Measurements from ENCODE around the gene GIT1. TPM values are rescaled to one million over a fixed set of nuclear protein-coding genes. Genes with fewer than 3 reads are reported as not detected.

GIT1 gene
- total RNA-seq, 2 experiments from 2014 or later, result 60.5 to 74.1 TPM

DNA sequence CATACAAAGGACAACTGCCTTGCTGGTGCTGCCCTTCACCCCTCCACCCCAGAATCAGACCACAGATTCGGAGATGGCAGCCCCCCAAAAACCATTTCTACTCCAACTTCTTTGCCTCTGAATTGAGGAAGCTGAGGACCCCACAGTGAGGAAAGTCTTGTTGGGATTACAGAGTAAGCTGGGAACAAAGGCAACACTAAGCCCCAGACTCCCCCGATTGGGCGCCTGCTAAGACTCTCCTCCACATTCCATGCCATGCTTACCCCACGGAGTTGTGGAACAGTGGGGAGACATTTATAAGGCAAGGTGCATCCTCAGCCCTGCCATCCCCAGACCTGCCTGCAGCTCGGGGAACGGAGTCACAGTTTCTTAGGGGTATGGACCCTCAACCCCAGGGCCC is 1.9 kb downstream of the GIT1 start:
- CTCF ChIA-PET, result interaction anchor here (0.7 to 1.9 kb wide), 11 partner anchors 8 to 537 kb away, joined by 3 to 18 read pairs (median 4); no protein-coding TSS in a partner anchor

DNA sequence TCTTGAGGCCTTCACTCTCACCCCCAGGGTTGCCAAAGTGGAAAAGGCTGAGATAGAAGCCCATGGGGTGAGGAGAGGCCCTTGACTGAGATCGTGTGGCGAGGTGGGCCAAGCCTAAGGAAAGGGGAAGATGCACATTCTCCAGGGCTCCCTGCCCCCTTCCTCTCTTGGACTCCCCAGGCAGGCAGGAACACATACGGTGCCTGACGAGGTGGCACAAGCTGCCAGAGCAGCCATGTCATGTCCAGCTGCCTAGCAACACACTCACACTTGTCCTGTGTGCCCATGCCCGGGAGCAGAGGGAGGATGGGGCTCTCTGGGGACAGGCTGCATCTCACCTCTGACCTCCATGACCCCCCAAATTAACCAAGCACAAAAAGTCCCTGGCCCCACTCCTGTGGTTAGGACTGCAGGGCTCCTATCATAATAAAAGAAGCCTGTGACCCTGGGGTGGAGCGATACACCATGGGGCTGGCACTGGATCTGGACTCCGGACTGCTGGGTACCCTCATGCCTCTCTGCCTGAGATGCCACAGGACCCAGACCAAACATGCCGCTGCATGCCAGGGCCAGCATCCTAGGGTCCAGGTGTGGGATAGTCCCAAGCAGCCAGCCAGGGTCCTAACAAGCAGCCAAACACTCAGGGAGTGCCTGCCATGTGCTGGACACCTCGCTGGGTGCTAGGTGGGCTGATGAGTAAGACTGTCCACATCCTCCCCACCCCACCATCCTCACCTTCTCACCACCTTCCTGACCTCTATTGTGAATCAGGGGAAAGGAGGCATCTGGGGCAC is 2.6 kb downstream of the GIT1 start:
- POLR2A ChIA-PET, result no interaction called here

More for the DNA sequence above, 1.9 kb downstream of the GIT1 start:
- Mint-ChIP-seq H3K36me3 (ENCODE audit: low read depth) (peaks cover 19% of the 10 kb centered on the region), H3K9me3 (ENCODE audit: low read depth) (no peaks in the 10 kb centered on the region), H3K27ac (peak overlapping the region; percentile 92), H3K4me1 (peaks cover 66% of the 10 kb centered on the region), H3K27me3 (no peaks in the 10 kb centered on the region), H3K4me3 (peak overlapping the region; percentile 94)
- DNase-seq (no peak), ATAC-seq (no peak)
- POLR2A ChIA-PET, result no interaction called here
- intact Hi-C loops (cut with DNase I, micrococcal nuclease), result no loop called here

DNA sequence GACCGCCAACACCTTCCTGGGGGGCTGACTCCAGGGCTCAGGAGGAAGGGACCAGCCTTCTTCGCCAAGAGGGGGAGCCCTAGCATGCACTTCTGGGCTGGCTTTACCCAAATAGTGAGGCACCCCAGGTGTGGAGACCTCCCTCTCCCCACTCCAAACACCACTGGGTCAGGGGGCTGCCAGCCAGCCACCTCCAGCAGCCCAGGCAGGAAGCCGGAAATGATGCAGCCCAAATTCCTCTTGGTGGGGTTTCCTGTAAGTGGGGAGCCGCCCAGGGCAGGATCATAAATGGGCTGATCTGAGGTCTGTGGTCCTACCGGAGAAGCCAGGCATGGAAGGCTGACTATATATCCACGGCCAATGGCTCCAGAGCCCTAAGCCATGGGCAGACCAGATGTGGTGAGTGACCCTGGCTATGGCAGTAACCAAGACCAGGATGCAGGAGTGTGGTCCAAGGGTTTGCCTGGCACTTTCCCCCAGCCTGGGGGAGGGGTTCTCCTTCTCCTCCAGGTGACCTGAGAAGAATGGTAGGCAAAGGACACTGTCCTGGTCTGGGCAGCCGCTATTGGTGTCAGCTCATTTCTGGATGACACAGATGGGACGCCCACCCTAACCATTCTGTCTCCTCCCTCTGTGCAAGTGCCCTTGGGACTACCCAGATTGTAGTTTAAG is 4.2 kb downstream of the GIT1 start:
- peaks cover 51% of the 10 kb centered on the region for H3K4me1 Mint-ChIP-seq
- H3K27me3 Mint-ChIP-seq, result no peaks in the 10 kb centered on the region
- POLR2A ChIA-PET, result no interaction called here

More for the DNA sequence above, 2.6 kb downstream of the GIT1 start:
- Mint-ChIP-seq H3K4me1 (peaks cover 59% of the 10 kb centered on the region), H3K4me3 (peak overlapping the region; percentile 94), H3K36me3 (ENCODE audit: low read depth) (peaks cover 24% of the 10 kb centered on the region), H3K27ac (peak overlapping the region; percentile 7), H3K9me3 (ENCODE audit: low read depth) (no peaks in the 10 kb centered on the region), H3K27me3 (no peaks in the 10 kb centered on the region)
- ATAC-seq, result no peak
- DNase-seq, result no peak
- CTCF ChIA-PET, result interaction anchor here (0.7 to 2.0 kb wide), 8 partner anchors 12 to 538 kb away, joined by 3 to 18 read pairs (median 4); no protein-coding TSS in a partner anchor
- intact Hi-C loops (cut with DNase I, micrococcal nuclease), result no loop called here

DNA sequence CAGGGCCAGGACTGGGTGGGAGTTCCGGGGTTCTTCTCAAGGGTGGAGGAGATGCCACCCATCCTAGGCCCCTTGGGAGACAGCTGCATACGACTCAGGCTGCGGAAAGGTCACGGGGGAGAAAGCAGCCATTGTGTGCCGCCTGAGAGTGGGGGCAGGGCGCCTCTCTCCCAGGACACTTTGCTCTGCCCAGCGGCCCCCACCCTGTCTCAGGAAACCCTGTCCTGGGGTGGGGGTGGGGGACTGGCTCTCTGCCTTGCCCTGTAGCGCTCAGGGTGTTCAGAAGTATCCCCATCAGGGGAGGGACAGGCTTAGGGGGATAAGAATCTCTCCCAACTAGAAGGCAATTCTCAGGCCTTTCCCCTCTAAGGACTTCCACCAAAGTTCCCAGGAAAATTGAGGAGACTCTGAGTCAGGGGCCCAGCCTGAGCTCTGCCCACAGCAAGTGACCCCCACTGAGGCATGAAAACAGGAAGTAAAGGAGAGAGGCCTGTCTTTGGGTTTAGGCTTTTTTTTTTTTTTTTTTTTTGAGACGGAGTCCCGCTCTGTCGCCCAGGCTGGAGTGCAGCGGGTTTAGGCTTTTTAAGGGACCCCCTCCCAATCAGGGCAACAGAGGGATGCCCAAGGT is 4.9 kb downstream of the GIT1 start:
- ATAC-seq (no peak), DNase-seq (no peak)
- intact Hi-C loops (cut with DNase I, micrococcal nuclease), result no loop called here
- Mint-ChIP-seq H3K27ac (peak overlapping the region; percentile 85), H3K27me3 (no peaks in the 10 kb centered on the region), H3K4me1 (peaks cover 47% of the 10 kb centered on the region), H3K4me3 (no peak overlapping the region), H3K9me3 (ENCODE audit: low read depth) (no peaks in the 10 kb centered on the region), H3K36me3 (ENCODE audit: low read depth) (peaks cover 39% of the 10 kb centered on the region)
- ChIA-PET CTCF (interaction anchor here (0.6 to 1.0 kb wide), 2 partner anchors 9 to 396 kb away, joined by 3 to 5 read pairs; no protein-coding TSS in a partner anchor), POLR2A (no interaction called here)

More for the DNA sequence above, 4.2 kb downstream of the GIT1 start:
- Mint-ChIP-seq H3K36me3 (ENCODE audit: low read depth) (peaks cover 34% of the 10 kb centered on the region), H3K27ac (peak overlapping the region; percentile 85), H3K9me3 (ENCODE audit: low read depth) (no peaks in the 10 kb centered on the region), H3K4me3 (peak overlapping the region; percentile 54)
- DNase-seq, result peak; percentile 52
- CTCF ChIA-PET, result interaction anchor here (0.6 to 2.0 kb wide), 9 partner anchors 10 to 501 kb away, joined by 3 to 7 read pairs (median 3); partner anchors contain the start of gene SSH2
- intact Hi-C loops (cut with DNase I, micrococcal nuclease), result no loop called here
- no peak for ATAC-seq

DNA sequence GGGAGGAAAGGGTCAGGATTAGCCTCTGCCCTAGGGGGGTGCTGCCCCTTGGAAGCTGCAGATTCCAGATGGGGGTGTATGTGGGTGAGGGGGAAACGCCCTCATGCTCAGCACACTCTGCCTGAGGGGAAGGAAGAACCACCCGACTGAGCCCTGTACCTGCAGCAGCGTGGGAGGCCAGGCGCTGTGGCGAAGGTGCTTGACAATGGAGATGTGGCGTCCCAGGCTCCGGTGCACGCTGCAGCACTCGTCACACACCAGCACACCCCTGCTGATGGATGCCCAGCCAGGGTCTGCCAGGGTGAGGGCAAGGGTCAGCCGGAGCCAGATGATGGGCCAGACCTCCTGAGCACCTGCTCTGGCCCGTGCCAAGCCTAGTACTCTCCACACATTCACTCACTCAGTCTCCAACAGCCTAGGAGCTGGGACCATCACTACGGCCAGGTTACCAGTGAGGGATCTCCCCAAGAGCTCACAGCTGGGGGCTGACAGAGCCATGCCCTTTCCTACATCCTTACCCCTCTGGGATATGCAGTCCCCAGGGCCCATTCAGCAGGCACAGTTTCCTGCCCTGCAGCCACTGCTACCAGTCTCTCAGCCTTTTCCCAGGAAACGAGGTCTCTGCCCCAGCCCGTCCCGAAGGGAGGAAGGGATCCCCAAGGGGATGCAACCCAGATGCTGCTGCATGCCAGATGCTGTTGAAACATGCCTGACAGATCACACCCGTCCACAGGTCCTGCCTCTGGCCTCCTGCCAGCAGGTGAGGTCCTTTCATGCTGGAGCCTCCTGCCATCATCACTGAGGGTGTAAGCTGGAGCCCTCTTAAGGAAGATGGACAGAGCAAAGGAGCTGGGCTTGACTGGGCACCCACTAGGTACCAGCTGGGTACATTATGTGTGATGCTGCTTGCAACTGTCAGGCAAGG is 5.9 kb downstream of the GIT1 start:
- ChIA-PET POLR2A (no interaction called here), CTCF (interaction anchor here (0.8 to 6.0 kb wide), 4 partner anchors 9 to 348 kb away, joined by 3 to 37 read pairs (median 3); no protein-coding TSS in a partner anchor)
- Mint-ChIP-seq H3K27ac (peak overlapping the region; percentile 63), H3K4me1 (peaks cover 47% of the 10 kb centered on the region), H3K4me3 (no peak overlapping the region), H3K9me3 (ENCODE audit: low read depth) (no peaks in the 10 kb centered on the region), H3K36me3 (ENCODE audit: low read depth) (peaks cover 45% of the 10 kb centered on the region), H3K27me3 (no peaks in the 10 kb centered on the region)
- DNase-seq, result no peak
- intact Hi-C loops (cut with DNase I, micrococcal nuclease), result no loop called here
- no peak for ATAC-seq

DNA sequence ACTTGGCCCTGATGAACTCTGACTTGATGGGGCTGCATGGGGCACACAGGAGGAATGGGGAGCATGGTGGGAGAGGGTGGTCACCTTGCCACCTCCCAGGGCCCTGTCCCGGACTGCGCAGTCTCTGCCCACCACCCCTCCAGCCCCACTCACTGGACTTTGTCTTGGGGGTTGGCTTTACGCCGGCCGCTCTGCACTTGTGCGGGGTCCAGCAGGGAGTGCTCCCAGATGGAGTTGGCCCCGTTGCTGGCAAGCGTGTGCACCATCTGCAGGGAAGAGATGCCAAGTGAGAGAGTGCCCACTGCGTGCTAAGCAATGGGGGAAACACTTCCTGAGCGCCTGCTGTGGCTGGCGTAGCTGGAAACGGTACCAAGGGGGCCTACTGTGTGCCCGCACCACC is 6.7 kb downstream of the GIT1 start:
- intact Hi-C loops (cut with DNase I, micrococcal nuclease), result no loop called here
- Mint-ChIP-seq H3K4me1 (peaks cover 42% of the 10 kb centered on the region), H3K4me3 (no peak overlapping the region), H3K27me3 (no peaks in the 10 kb centered on the region), H3K9me3 (ENCODE audit: low read depth) (no peaks in the 10 kb centered on the region), H3K27ac (no peak overlapping the region), H3K36me3 (ENCODE audit: low read depth) (peaks cover 42% of the 10 kb centered on the region)
- DNase-seq, result no peak
- ChIA-PET CTCF (interaction anchor here (0.8 to 6.0 kb wide), 3 partner anchors 9 to 35 kb away, joined by 3 to 37 read pairs (median 3); no protein-coding TSS in a partner anchor), POLR2A (no interaction called here)
- ATAC-seq, result no peak

DNA sequence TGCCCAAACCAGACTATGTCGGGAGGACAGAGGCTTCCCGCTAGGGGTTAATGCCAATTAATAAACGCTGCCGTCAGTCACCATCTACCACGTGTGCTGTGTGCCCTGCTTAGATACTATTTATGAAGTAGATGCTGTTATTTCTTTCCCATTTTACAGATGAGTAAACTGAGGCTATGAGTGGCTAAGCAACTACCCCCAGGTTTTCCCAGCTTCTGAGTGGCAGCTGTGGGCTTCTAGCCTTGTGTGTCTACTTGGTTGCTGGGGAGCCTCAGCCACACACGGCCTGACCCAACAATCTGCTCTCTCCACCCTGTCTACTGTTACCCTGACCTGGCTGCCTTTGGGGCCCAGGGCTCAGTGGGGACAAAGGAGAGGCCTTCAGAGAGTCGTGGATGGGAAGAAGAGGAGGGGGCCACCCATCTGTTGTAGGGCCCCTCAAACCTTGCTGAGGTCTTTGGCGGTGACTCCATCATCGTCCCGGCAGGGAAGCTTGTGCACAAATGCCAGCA is 7.1 kb downstream of the GIT1 start:
- CTCF ChIA-PET, result interaction anchor here (0.8 to 6.0 kb wide), 7 partner anchors 9 to 57 kb away, joined by 3 to 37 read pairs (median 6); no protein-coding TSS in a partner anchor
- H3K27ac Mint-ChIP-seq, result no peak overlapping the region
- no peak overlapping the region for H3K4me3 Mint-ChIP-seq
- no peaks in the 10 kb centered on the region for H3K27me3 Mint-ChIP-seq
- POLR2A ChIA-PET, result no interaction called here
- H3K9me3 Mint-ChIP-seq (ENCODE audit: low read depth), result no peaks in the 10 kb centered on the region
- intact Hi-C loops (cut with DNase I, micrococcal nuclease), result no loop called here
- peaks cover 38% of the 10 kb centered on the region for H3K4me1 Mint-ChIP-seq
- ATAC-seq (no peak), DNase-seq (no peak)
- peaks cover 41% of the 10 kb centered on the region for H3K36me3 Mint-ChIP-seq (ENCODE audit: low read depth)

DNA sequence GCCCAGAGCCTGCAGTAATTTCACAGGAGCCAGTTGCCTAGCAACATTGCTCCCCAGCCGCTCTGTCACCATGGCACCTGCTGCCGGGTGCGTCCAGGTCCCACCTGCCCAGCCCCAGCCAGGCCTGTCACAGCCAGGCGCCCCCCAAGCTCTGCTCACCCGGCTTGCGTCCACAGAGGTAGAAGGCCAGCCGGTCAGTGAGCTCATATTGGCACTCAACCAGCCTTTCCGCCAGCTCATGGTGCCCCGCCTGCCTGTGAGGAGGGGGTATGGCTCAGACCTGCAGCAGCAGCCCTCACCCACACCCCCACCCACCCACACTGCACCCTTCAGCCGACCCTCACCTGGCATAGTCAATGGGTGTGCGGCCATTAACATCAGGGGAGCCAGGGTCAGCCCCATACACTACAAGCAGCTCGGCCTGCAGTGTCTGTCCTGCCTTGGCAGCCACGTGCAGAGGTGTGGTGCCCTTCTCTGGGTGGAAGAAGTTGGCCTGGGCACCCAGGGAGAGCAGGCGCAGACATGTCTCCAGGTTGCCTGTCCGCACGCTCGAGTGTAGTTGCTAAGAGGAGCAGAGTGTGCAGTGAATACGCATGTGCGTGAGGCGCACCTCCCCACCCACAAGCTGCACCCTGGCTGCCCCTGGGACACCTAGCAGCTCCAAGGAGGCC is 7.7 kb downstream of the GIT1 start:
- H3K27ac Mint-ChIP-seq, result no peak overlapping the region
- peaks cover 40% of the 10 kb centered on the region for H3K36me3 Mint-ChIP-seq (ENCODE audit: low read depth)
- no peak for DNase-seq
- ChIA-PET CTCF (interaction anchor here (0.5 to 6.0 kb wide), 14 partner anchors 9 to 511 kb away, joined by 3 to 37 read pairs (median 4); partner anchors contain the start of gene ABHD15), POLR2A (no interaction called here)
- peaks cover 32% of the 10 kb centered on the region for H3K4me1 Mint-ChIP-seq
- no peak overlapping the region for H3K4me3 Mint-ChIP-seq
- ATAC-seq, result no peak
- intact Hi-C loops (cut with DNase I, micrococcal nuclease), result no loop called here
- no peaks in the 10 kb centered on the region for H3K9me3 Mint-ChIP-seq (ENCODE audit: low read depth)
- H3K27me3 Mint-ChIP-seq, result no peaks in the 10 kb centered on the region

DNA sequence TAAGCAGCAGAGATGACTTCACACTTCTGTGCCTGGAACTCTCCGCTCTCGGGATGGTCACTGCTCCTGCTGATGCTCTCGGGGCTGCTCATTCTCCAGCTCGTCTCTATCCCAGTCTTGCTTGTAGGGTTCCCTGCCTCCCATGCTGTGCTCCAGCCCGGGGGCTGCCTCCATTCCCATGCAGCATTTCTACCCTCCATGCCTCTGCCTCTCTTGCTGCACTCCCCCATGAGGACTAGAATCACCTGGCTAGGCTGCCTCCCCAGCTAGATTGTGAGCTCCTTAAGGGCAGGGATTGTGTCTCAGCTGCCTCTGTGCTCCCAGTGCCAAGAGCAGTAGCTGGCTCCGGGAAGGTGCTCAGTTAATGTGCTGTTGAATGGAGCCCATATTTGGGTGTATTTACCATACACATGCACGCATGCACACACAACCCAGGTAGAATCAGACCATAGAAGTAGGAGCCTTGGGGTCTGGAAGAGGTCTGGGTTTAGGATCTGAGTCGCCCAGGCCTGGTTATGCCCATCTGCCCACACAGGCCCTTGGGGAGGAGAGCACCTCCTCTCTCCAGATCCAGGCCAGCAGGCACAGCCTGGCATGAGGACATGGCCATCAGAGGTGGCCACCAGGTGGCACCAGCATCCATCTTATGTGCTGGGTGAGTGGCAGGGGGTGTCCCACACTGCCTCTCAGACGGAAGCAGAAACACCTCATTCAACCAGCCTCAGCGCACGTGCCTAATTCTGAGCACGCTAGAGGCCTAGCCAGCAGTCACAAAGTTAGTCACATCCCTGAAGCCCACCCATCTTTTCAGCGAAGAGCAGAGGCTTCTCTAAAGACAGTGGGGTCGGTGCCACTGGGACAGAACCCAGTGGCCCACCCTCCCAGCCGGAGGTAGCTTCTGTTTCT is 9.3 kb downstream of the GIT1 start:
- Mint-ChIP-seq H3K4me1 (peaks cover 18% of the 10 kb centered on the region), H3K9me3 (ENCODE audit: low read depth) (no peaks in the 10 kb centered on the region), H3K27me3 (no peaks in the 10 kb centered on the region), H3K27ac (peak overlapping the region; percentile 72), H3K4me3 (no peak overlapping the region), H3K36me3 (ENCODE audit: low read depth) (peaks cover 42% of the 10 kb centered on the region)
- ATAC-seq, result peak; percentile 97
- peak; percentile 96 for DNase-seq
- intact Hi-C loops (cut with DNase I, micrococcal nuclease), result loop anchor here (1.0 kb wide), 5 partner anchors 11 to 513 kb away; no protein-coding TSS in a partner anchor
- POLR2A ChIA-PET, result no interaction called here
- CTCF ChIA-PET, result interaction anchor here (0.6 to 6.0 kb wide), 21 partner anchors 8 to 705 kb away, joined by 3 to 37 read pairs (median 3); partner anchors contain the start of genes ABHD15 and TP53I13
